ENCODE data around the gene IFNL3.

DNA sequence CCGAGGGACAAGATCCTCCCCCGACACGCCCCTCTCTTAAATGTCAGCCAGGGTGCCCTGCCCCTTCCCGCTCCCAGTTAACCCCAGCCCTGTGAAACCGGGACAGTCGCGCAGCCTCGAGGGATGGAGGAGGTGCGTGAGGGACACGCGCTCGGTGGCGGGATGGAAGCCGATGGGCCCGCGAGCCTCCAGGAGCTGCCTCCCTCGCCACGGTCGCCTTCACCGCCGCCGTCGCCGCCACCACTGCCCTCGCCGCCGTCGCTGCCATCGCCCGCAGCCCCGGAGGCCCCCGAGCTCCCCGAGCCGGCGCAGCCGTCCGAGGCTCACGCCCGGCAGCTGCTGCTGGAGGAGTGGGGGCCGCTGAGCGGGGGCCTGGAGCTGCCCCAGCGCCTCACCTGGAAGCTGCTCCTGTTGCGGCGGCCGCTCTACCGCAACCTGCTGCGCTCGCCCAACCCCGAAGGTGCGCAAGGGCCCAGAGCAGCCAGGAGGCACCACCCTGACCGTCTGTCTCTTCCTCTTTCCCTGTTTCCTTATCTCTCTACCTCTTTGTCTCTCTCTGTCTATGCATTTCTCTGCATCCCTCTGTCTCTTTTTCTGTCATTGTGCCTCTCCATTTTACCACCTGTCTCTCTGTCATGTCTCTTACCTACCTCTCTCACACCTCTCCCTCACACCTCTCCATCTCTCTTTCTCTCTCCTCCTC is 47.8 kb downstream of the IFNL3 start, which contains the start of gene NCCRP1:
- TF ChIP-seq, protein P1, sequence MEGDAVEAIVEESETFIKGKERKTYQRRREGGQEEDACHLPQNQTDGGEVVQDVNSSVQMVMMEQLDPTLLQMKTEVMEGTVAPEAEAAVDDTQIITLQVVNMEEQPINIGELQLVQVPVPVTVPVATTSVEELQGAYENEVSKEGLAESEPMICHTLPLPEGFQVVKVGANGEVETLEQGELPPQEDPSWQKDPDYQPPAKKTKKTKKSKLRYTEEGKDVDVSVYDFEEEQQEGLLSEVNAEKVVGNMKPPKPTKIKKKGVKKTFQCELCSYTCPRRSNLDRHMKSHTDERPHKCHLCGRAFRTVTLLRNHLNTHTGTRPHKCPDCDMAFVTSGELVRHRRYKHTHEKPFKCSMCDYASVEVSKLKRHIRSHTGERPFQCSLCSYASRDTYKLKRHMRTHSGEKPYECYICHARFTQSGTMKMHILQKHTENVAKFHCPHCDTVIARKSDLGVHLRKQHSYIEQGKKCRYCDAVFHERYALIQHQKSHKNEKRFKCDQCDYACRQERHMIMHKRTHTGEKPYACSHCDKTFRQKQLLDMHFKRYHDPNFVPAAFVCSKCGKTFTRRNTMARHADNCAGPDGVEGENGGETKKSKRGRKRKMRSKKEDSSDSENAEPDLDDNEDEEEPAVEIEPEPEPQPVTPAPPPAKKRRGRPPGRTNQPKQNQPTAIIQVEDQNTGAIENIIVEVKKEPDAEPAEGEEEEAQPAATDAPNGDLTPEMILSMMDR (IDR thresholded peaks at IDR 0.05): no peak
- TF ChIP-seq POLR2A (IDR thresholded peaks at IDR 0.05): no peak
